ENCODE measurements around the gene OPA1. TPM values are rescaled to one million over a fixed set of nuclear protein-coding genes. Genes with fewer than 3 reads are reported as not detected.

Gene OPA1
- total and polyA plus RNA-seq, 2 of the 8 experiments (the other 6 are each of a cell fraction or from before 2014, with no cell fraction given), result 20.3 to 109 TPM

DNA sequence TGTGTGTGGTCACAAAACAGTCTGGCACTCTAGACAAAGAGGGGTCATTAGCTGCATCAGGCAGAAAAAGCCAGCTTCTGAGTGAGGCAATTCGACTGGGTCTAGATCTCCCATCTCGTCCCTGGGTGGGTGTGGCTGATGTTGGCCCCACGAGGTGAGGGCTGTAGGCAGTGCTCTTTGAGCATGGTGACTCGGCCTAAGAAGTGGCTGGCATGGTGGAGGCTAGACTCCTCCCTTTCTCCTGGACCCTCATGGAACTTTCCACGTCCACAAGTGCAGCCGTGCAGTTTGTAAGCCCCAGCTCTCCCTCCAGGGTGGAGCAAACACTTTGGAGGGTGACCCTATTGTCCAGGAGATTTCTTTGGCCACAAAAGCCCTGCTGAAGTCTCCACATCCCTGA lies 134.1 kb downstream of the OPA1 start:
- Histone ChIP-seq H2BK12ac (ENCODE audit: low read depth, low read length) (no peak overlapping the region), H2AFZ (ENCODE audit: low read length) (peak overlapping the region; percentile 35; the same call in 1 of the 2 replicates), H3K23me2 (ENCODE audit: low read depth, low read length) (no peaks in the 10 kb centered on the region), H3K4me1 (replicated peaks in 1 of 4; ENCODE audit: control insufficient read depth in 3 of 4, insufficient read depth in 4 of 4, low read length in 3 of 4) (peaks cover 2 to 12% (median 8%) of the 10 kb centered on the region in 4 experiments; a peak in 6 of 7 replicates), H4K8ac (ENCODE audit: extremely low read depth, insufficient read depth, low read length) (no peak overlapping the region), H3K27me3 (replicated peaks in 1 of 4; ENCODE audit: control insufficient read depth in 3 of 4, extremely low read depth in 1 of 4, insufficient read depth in 3 of 4, low read length in 3 of 4) (no peaks in the 10 kb centered on the region; a peak in 1 of 7 replicates), H4K91ac (replicated peaks; ENCODE audit: insufficient read length, low read length) (no peak overlapping the region), H3K79me2 (ENCODE audit: control insufficient read depth in 1 of 2, insufficient read depth in 2 of 2, low read length in 2 of 2) (no peaks in the 10 kb centered on the region), H3K27ac (ENCODE audit: low read depth, low read length) (no peak overlapping the region), H4K20me1 (replicated peaks in 1 of 2; ENCODE audit: control insufficient read depth in 1 of 2, insufficient read depth in 2 of 2, low read length in 2 of 2) (no peaks in the 10 kb centered on the region), H2AK5ac (ENCODE audit: low read depth, low read length) (no peak overlapping the region), H3K18ac (ENCODE audit: extremely low read depth, low read length) (no peak overlapping the region), H3K23ac (ENCODE audit: insufficient read length) (no peak overlapping the region), H3K9ac (replicated peaks in 1 of 4; ENCODE audit: extremely low read depth in 1 of 4, low read depth in 3 of 4, low read length in 3 of 4) (no peak overlapping the region), H3K36me3 (ENCODE audit: control insufficient read depth in 2 of 4, insufficient read depth in 4 of 4, low read length in 3 of 4) (no peaks in the 10 kb centered on the region), H4K5ac (ENCODE audit: insufficient read length, low read depth, low read length) (no peak overlapping the region), H3K14ac (ENCODE audit: insufficient read length) (no peak overlapping the region), H3K79me1 (ENCODE audit: low read depth, low read length) (no peaks in the 10 kb centered on the region), H2BK5ac (ENCODE audit: low read depth, low read length) (no peak overlapping the region), H3K4me3 (ENCODE audit: extremely low read depth in 1 of 4, insufficient read depth in 2 of 4, low read depth in 3 of 4, low read length in 4 of 4) (no peak overlapping the region), H2BK120ac (replicated peaks; ENCODE audit: low read depth, low read length) (no peak overlapping the region), H3K4ac (replicated peaks; ENCODE audit: insufficient read length, low read depth, low read length) (no peak overlapping the region), H2BK20ac (ENCODE audit: low read length) (no peak overlapping the region), H3K4me2 (ENCODE audit: insufficient read depth in 1 of 2, low read depth in 2 of 2, low read length in 2 of 2) (no peak overlapping the region), H2BK15ac (ENCODE audit: low read length) (no peak overlapping the region), H3K56ac (replicated peaks; ENCODE audit: insufficient read length, low read depth, low read length) (no peak overlapping the region), H3K9me3 (ENCODE audit: insufficient read depth in 2 of 2, low read depth in 1 of 2, low read length in 1 of 2) (no peaks in the 10 kb centered on the region)
- ChIA-PET POLR2A (ENCODE audit: partially characterized antibody) (interaction anchor here (0.7 kb wide), 1 partner anchor 76 kb away, joined by 3 read pairs; no protein-coding TSS in a partner anchor), CTCF (ENCODE audit: partially characterized antibody) (interaction anchor here (0.5 to 1.8 kb wide), 5 partner anchors 9 to 109 kb away, joined by 3 to 6 read pairs (median 6); no protein-coding TSS in a partner anchor)
- no peak for TF ChIP-seq HDAC6 (IDR thresholded peaks at IDR 0.05; ENCODE audit: low read depth, low read length)
- FAIRE-seq, result no peak
- DNase-seq (ENCODE audit: low read depth in 1 of 2, low spot score in 2 of 2), result peak in 1 of 2 experiments; percentile 37
- 80% methylated on average over 6 of the region's 6 CpGs; no CpG with 5 or more reads in 1 of the 2 experiments for WGBS, 2 experiments (ENCODE audit: extremely low coverage in 1 of 2, insufficient coverage in 1 of 2, insufficient read length in 1 of 2, insufficient replicate concordance in 2 of 2, low coverage in 1 of 2, low lambda C conversion rate in 2 of 2, missing lambda C conversion rate in 1 of 2)

Measured in H1 (cell line).